WI38 (cell line): ENCODE measurements around the gene PLEKHA6.

Experiments
- H3K4me3 ChIP-seq: 2 replicates; pipeline ENCODE4 v1.5.1; 2011; ENCODE audit warnings: low read depth, mild to moderate bottlenecking, control low read depth, low read length
- TF ChIP-seq, protein P1 (sequence below): IDR thresholded peaks from 2 replicates; pipeline ENCODE4 v1.5.1; 2012; ENCODE audit warnings: low read depth, mild to moderate bottlenecking, control low read depth, low read length

The PLEKHA6 gene

DNA sequence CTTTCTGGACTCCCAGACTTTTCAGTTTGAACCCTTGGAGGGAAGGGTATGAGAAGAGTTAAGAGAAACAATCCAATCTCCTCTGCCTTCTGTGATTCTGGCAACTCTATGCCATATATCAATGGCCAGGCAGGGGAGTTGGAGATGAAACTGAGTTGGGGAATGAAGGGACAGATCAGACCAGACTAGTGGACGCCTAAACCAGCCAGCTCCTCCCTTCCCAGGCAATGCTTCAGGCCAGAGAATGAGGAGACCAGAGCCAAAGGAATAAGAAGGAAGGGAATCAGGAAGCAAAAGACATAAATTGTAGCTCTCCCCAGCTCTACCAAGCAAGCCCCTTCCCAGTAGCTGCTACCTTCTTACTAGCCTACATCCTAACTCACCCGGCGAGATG, 22.7 kb downstream of the PLEKHA6 start:
- TF ChIP-seq, protein P1, sequence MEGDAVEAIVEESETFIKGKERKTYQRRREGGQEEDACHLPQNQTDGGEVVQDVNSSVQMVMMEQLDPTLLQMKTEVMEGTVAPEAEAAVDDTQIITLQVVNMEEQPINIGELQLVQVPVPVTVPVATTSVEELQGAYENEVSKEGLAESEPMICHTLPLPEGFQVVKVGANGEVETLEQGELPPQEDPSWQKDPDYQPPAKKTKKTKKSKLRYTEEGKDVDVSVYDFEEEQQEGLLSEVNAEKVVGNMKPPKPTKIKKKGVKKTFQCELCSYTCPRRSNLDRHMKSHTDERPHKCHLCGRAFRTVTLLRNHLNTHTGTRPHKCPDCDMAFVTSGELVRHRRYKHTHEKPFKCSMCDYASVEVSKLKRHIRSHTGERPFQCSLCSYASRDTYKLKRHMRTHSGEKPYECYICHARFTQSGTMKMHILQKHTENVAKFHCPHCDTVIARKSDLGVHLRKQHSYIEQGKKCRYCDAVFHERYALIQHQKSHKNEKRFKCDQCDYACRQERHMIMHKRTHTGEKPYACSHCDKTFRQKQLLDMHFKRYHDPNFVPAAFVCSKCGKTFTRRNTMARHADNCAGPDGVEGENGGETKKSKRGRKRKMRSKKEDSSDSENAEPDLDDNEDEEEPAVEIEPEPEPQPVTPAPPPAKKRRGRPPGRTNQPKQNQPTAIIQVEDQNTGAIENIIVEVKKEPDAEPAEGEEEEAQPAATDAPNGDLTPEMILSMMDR, result no peak
- no peak overlapping the region for H3K4me3 ChIP-seq

DNA sequence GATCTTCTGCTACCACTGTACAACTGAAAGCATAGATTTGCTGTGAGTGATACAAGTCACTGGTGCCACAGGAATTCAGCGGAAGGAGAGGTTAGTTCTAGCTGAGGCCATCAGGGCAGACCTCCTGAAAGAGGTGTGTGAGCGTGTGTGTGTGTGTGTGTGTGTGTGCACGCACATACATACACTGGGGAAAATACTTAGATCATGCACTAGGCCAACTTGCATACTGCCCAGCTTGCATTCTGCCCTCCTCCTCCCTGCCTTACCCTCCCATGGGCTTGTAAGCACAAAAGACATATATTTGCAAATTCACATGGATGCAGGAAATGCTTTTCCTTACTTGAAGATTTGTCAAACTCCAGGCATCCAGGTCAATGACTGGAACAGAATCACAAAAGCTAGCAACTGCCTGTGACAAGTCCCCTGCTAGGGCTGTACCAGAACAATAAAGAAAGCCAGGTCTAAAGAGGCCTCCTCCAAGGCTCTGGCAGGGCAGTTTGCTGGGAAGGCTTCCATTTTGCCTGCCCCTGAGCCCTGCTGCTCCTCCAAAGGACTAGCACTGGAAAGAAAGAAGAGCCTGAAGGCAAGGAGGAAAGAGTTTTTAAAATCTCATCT, 23.2 kb downstream of the PLEKHA6 start:
- H3K4me3 ChIP-seq, result no peak overlapping the region
- TF ChIP-seq, protein P1, result no peak

DNA sequence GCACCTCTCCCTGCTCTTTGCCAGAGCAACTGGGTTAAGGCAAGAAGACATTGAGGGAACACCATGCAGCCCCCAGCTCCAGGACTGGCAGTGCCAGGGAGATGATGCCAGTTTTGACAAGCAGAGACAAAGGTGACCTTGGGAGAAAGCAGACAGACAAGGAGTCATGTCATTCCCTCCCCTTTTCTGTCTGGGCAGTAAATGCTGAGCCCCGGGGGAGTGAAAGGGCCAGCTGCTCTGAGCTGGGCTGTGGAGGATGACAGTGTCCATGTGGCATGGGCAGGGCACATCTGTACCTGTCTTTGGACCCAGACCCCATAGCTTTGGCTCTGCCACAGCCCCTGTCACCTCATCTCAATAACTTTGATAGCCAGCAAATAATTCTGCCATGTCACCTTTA, 24.2 kb downstream of the PLEKHA6 start:
- TF ChIP-seq, protein P1, result no peak

DNA sequence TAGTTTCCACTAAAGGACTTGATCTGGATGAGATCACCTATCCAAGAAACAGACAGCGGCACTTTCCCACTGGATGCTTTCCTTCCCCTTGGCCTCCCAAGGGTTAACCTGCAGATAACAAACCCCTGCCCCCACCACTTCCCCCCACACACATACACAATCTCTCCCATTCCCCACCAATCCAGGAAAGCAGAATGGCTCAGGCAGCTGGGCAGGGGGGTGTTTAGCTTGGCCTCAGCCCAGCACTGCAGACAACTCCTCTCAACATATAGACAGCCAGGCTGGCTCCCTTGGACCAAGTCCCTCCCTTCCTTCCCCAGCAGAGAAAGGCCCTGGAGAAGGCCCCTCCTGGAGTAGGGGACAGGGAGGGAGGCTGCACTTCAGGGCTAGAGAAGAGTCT, 24.6 kb downstream of the PLEKHA6 start:
- no peak overlapping the region for H3K4me3 ChIP-seq
- TF ChIP-seq, protein P1, result no peak

More for the DNA sequence above, 24.2 kb downstream of the PLEKHA6 start:
- no peak overlapping the region for H3K4me3 ChIP-seq

DNA sequence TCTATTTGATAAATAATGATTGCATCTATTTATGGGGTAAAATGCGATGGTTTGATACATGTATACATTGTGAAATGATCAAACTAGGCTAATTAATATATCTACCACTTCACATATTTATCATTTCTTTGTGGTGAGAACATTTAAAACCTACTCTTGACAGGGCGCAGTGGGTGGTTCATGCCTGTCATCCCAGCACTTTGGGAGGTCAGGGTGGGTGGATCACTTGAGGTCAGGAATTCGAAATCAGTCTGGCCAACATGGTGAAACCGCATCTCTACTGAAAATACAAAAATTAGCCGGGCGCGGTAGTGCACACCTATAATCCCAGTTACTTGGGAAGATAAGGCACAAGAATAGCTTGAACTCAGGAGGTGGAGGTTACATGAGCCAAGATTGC, 25.3 kb downstream of the PLEKHA6 start:
- TF ChIP-seq, protein P1, result no peak
- H3K4me3 ChIP-seq, result no peak overlapping the region

DNA sequence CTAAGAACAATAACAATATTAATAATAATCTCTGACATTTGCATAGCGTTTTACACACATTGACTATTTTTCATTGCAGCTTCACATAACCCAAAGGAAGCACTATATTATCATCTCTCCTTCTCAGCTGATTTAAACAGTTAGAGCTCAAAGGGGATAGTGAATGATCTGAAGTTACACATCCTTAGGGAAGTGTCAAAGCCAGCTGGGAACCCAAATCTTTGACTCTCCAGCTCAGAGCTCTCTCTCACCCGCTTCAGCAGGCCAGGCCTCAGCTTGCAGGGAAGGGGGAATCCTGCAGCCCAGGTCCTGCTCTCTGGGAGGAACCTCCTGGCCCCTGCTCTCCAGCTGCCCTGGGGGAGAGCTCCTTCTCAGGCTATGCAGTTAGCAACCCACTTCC, 26.3 kb downstream of the PLEKHA6 start:
- TF ChIP-seq, protein P1, result no peak
- no peak overlapping the region for H3K4me3 ChIP-seq

DNA sequence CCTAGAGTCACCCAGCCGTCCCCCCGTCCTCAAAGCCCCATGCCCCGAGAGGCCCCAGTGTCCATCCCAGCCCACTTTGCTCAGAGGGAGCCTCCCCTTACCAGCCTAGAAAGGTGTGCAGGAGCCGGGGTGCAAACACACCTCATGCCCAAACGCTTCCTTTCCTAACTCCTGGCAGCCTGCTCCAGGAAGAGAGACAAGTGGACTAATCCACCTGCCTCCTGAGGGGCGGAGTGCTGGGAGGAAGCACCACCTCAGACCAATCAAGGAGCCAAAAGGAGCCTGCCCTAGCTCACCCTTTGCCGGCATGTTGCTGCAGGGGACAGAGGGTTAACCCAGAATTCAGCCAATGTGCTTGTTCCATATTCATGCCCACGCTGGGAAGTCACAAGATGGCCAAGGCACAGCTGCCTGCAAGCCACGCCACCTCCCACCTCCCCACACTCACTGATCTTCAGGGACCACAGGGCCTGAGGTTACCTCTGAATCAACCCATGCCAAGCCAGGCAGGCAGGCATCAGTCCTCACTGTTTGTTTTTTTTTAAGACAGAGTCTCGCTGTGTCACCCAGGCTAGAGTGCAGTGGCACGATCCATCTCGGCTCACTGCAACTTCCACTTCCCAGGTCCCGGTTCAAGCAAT, 27.8 kb downstream of the PLEKHA6 start:
- H3K4me3 ChIP-seq, result no peak overlapping the region
- TF ChIP-seq, protein P1, result no peak
